CD4-positive, alpha-beta T cell treated with Interleukin-4 for 1 hour (primary cell): ENCODE data around the gene INSL3.
"Not testable (repeated sequence)": the region's sequence is repeated elsewhere in the genome, so short reads cannot be mapped to it uniquely, and the experiment has no call there.

ENCODE experiments used
- DNase-seq, 2 donors: peaks; one replicate each; pipeline ENCODE4 v3.0.0-alpha.2; 2020 to 2022

Gene INSL3

GRCh38 chr19:17811681-17812080 lies 9.6 kb downstream of the INSL3 start:
- DNase-seq: no peak

GRCh38 chr19:17811103-17811502 lies 10.2 kb downstream of the INSL3 start:
- no peak for DNase-seq

GRCh38 chr19:17807731-17808316 lies 13.5 kb downstream of the INSL3 start:
- DNase-seq: no peak

- DNase-seq: no peak
These were observed 14.4 kb downstream of the INSL3 start for GRCh38 chr19:17806945-17807344.

GRCh38 chr19:17805427-17805826 lies 15.9 kb downstream of the INSL3 start:
- no peak for DNase-seq

- peak; percentile 49 to 54 for DNase-seq
These were observed 17.9 kb downstream of the INSL3 start for GRCh38 chr19:17803264-17803896.

- no peak for DNase-seq
These were observed 19.0 kb downstream of the INSL3 start for GRCh38 chr19:17802137-17802858.

- DNase-seq: not testable (repeated sequence)
These were observed 22.7 kb downstream of the INSL3 start for GRCh38 chr19:17798599-17798998.

- DNase-seq: no peak
These were observed 23.7 kb downstream of the INSL3 start for GRCh38 chr19:17797424-17798201.

GRCh38 chr19:17796838-17797423 lies 24.4 kb downstream of the INSL3 start:
- no peak for DNase-seq

- no peak for DNase-seq
These were observed 25.1 kb downstream of the INSL3 start for GRCh38 chr19:17796013-17796837.

GRCh38 chr19:17795495-17795856 lies 25.8 kb downstream of the INSL3 start:
- no peak for DNase-seq

- no peak for DNase-seq
These were observed 26.4 kb downstream of the INSL3 start, which contains the start of gene B3GNT3 for GRCh38 chr19:17794731-17795494. Gene B3GNT3, plus strand, starts transcription at chr19:17795138. Its CDS starts 12,670 bp downstream, at chr19:17807808.

GRCh38 chr19:17794412-17794730 lies 26.9 kb downstream of the INSL3 start:
- DNase-seq: no peak

GRCh38 chr19:17790059-17790780 lies 31.1 kb downstream of the INSL3 start:
- peak in 1 of 2 donors; percentile 19 for DNase-seq

- DNase-seq: no peak
These were observed 32.7 kb downstream of the INSL3 start for GRCh38 chr19:17788632-17789031.

GRCh38 chr19:17787274-17787913 lies 33.9 kb downstream of the INSL3 start:
- DNase-seq: no peak

- peak; percentile 73 to 75 for DNase-seq
These were observed 36.9 kb downstream of the INSL3 start for GRCh38 chr19:17784201-17785008.

GRCh38 chr19:17783721-17784120 lies 37.6 kb downstream of the INSL3 start:
- DNase-seq: not testable (repeated sequence)
